ENCODE results near the gene ZNF835.

- no peak for TF ChIP-seq EZH2 (IDR thresholded peaks at IDR 0.05; ENCODE audit: borderline replicate concordance, low read depth, low read length, poor library complexity, severe bottlenecking)
- no peak for TF ChIP-seq CTCF (conservative IDR thresholded peaks at IDR 0.05; ENCODE audit: low read depth, low read length)
Observed at GRCh38 chr19:56699552-56699951, 28.0 kb upstream of the ZNF835 start.
